Activated CD8-positive, alpha-beta memory T cell treated with anti-CD3 and anti-CD28 coated beads, Interleukin-2, amount 50 U/mL, for 48 hours (primary cell): ENCODE data around the gene ANAPC7.
"Not testable (repeated sequence)": the region's sequence is repeated elsewhere in the genome, so short reads cannot be mapped to it uniquely, and the experiment has no call there.

ENCODE experiments used
- DNase-seq: peaks from one replicate; pipeline ENCODE4 v3.0.0-alpha.2; 2020

Gene ANAPC7

DNA sequence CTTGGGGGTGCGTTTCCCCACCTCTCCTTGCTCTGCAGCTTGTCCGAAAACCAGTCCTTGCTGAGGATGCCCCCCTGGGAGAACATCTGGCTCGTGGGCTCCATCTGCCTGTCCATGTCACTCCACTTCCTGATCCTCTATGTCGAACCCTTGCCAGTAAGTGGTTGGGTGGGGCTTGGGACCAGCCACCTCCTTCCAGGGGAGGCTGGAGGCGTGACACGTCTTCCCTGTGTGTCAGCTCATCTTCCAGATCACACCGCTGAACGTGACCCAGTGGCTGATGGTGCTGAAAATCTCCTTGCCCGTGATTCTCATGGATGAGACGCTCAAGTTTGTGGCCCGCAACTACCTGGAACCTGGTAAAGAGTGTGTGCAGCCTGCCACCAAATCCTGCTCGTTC lies 57.5 kb downstream of the ANAPC7 start:
- DNase-seq, result peak; percentile 45

DNA sequence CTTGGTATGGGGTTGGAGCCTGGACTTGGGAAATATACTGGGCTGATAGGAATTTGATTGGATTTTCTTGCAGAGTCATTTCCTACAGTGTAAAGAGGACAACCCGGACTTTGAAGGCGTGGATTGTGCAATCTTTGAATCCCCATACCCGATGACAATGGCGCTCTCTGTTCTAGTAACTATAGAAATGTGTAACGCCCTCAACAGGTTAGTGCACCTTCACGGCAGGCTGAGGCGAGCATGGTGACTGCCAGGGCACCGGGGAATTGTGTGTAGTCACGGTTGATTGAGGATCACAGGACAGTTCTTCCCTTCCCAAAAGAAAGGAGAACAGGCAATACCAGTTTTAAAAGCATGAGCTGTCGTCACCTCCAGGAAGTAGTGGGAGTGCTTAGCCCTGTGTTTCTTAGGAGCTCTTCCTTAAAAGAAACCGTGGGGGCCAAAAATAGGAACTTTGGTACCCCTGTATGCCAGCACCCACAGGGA lies 58.3 kb downstream of the ANAPC7 start:
- DNase-seq, result peak; percentile 44

DNA sequence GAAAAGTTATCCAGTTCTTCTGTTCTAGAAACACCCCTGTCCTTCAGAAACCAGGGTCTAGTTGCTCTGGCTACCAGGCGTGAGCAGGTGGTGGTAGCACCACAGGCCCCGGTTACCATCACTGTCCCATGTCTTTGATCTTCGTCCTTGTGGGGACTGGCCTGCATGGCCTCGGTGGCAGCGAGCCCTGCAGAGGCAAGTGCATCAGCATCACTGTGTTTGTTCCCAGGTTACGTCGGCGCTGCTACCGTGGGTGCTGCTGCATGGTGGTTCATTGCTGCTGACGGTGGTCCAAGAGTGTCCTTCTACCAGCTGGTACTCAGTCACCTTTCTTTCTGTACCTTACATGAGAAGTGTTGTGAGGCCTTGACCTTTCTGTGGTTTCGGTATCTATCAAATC lies 58.9 kb downstream of the ANAPC7 start:
- DNase-seq, result peak; percentile 43

DNA sequence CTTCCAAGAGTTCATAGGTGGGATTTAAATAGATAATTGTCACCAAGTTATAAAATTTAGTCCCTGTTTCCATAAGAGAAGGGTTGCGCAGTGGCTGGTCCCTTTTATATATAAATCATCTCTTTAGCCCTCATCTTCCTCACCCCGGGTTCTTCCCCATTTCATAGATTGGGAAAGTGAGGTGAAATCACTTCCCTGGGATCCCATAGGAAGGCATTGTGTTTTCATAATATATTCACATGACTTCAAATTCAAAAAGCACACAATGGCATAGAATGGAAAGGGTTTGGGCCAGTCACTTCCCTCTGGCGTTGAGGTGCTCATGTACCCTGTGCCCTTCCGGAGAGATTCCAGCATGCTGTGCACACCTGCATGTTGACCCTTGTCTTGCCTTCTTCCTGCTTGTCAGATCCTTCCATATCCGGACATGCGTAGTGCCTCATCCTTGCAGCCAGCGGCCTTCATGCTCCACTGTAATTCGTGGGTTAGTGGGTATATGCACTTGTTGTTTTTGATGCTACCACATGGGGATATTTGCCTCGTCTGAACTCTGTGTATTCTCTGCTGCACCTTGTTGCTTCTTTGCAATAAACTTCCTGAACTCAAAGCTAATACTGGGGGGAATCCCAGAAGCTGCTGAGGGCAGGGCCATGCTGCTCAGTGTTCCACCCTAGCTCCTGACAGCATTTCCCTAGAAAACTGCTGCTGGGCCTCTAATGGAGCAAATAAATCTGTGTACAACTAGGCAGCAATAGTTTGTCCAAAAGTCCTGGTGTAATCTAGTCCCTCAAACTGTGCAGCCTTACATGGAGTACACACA lies 59.6 kb downstream of the ANAPC7 start:
- DNase-seq, result peak; percentile 35

DNA sequence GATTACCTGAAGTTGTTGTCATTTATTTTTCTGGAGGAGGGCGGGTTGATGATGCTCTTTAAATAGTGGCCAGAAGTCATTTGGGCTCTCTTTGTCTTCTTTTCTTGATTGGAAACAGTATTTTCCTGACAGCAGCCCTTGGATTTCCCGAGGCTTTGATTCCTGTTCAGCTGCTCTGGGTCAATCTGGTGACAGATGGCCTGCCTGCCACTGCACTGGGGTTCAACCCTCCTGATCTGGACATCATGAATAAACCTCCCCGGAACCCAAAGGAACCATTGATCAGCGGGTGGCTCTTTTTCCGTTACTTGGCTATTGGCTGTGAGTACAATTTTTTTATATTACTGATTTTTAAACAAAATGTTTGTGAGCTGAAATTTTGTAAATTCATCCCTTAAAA lies 60.4 kb downstream of the ANAPC7 start:
- peak; percentile 15 for DNase-seq

DNA sequence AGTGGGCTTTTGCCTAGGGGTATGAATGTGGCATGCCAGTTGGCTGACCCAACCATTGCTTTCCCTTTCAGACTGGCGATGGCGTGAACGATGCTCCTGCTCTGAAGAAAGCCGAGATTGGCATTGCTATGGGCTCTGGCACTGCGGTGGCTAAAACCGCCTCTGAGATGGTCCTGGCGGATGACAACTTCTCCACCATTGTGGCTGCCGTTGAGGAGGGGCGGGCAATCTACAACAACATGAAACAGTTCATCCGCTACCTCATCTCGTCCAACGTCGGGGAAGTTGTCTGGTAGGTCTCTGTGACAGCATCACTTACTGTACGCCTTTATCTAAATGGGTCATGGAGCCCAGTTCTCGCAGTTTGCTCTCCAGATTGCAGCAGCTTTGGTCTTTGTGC lies 61.4 kb downstream of the ANAPC7 start:
- peak; percentile 45 for DNase-seq

DNA sequence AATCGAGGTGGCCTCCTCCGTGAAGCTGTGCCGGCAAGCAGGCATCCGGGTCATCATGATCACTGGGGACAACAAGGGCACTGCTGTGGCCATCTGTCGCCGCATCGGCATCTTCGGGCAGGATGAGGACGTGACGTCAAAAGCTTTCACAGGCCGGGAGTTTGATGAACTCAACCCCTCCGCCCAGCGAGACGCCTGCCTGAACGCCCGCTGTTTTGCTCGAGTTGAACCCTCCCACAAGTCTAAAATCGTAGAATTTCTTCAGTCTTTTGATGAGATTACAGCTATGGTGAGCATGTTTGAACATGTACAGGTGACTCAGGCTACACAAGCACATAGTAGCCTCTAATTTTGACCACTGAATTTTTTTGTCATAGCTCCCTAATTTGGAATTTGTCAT lies 62.8 kb downstream of the ANAPC7 start:
- DNase-seq, result peak; percentile 36

DNA sequence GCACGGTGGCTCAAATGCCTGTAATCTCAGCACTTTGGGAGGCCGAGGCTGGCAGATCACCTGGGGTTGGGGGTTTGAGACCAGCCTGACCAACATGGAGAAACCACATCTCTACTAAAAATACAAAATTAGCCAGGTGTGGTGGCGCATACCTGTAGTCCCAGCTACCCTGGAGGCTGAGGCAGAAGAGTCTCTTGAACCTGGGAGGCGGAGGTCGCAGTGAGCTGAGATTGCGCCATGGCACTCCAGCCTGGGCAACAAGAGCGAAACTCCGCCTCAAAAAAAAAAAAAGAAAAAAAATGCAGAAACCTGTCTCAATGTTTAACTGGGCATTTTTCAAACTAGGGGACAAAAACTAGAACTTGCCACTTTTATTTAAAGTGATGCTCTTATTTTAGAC lies 63.2 kb downstream of the ANAPC7 start:
- DNase-seq, result not testable (repeated sequence)

DNA sequence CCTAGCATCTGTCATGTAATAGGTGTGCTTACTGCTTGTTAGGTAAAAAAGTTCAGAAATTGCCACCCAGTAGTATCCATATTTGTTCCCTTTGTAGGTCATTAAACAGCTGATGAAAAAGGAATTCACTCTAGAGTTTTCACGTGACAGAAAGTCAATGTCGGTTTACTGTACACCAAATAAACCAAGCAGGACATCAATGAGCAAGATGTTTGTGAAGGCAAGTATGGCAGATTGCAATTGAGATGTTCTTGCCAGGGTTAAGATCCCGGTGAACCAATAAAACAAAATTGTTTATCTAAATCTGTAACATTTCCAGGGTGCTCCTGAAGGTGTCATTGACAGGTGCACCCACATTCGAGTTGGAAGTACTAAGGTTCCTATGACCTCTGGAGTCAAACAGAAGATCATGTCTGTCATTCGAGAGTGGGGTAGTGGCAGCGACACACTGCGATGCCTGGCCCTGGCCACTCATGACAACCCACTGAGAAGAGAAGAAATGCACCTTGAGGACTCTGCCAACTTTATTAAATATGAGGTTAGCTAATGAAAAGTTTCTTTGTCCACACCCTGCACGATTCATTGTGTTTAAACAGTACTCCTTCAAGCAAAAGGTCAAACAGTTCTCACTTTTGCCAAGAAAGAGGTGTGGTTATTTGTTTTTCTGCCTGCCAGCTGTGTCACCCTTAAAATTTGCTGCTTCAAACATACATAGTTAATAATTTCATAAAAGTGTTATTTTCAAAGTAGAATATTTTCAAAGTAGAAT lies 64.1 kb downstream of the ANAPC7 start:
- DNase-seq, result no peak

DNA sequence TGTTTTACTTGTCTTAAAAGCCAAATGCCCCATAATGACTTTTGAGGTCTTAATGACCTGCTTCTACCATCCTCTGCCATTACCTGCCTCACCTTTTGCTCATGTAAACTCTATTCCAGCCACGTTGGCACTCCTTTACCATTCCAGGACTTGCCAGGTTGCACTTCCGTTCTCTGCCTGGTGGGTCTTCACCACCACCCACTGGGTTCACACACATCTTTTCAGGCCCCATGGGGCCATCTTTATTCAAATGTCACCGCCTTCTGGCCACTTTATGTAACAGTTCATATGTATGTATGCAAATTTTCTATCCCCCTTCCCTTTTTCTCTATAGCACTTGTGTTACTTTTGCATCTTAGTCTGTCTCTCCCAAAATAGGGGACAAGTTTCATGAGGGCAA lies 64.8 kb downstream of the ANAPC7 start:
- no peak for DNase-seq

DNA sequence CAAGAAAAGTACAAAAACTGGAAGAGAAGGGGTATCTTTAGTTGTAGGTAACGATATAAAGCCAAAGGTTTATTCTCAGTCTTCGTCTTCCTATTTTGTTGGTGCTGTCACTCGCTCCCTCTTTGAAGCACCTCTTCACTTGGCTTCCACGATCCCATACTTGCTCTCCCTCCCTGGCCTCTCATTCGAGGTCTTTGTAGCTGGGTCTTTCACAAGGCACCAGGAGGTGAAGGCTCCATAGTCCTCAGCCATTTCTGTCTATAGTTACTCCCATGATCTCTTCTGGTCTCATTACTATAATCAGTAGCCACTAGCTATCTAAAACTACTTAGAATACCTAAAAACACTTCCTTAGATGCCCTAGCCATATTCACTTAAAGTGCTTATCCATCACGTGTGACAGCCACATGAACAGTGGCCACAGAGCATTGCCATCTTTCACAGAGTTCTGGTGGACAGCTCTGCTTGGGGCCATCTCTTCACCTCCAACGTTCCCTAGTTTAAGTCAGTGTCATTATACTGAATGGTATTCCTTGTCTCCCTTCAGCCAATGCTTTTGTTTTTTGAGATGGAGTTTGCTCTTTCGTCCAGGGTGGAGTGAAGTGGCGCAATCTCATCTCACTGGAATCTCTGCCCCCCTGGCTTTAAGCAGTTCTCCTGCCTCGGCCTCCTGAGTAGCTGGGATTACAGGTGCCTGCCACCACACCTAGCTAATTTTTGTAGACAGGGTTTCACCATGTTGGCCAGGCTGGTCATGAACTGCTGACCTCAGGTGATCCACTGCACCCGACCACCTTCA lies 65.4 kb downstream of the ANAPC7 start:
- peak; percentile 28 for DNase-seq

DNA sequence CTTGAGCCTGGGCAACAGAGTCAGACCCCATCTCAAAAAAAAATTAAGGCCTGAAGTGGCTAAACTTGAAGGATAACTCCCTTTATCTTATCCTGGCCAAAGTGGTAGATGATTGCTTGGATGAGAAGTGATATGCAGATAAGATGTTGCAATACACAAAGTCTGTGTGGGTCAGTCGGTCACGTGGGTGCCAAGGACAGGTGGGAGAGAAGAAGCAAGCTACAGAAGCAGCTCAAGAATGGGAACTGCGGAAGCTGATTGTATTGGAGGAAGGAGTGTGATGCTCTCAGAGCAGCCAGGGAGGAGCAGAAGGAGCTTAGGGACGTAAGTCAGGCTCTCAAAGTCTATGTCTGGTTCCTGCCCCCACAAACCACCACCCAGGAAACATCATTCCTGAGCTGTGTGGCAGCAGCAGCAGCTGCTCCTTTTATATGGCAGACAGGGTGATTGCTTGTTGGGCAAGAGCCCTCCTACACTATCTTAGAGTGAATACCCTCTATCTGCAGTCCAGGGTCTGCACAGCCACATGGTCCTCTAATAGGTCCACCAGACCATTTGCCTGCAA lies 67.9 kb downstream of the ANAPC7 start:
- DNase-seq, result no peak

DNA sequence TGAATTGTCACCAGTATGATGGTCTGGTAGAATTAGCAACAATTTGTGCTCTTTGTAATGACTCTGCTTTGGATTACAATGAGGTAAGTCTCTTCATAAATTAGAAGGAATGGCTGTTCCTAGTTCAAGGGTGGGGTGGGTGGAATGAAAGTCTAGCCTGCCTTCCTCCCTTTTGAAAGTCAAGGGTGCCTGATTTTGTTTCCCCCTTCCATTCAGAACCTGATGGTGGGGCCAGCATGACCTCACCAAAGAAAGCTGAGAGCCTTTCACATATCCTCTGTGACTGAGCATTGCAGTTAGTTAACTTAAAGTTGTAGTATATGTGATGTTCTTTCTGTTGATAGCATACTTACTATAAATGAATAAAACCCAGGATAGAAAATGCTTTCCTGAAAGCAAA lies 70.3 kb downstream of the ANAPC7 start:
- no peak for DNase-seq

DNA sequence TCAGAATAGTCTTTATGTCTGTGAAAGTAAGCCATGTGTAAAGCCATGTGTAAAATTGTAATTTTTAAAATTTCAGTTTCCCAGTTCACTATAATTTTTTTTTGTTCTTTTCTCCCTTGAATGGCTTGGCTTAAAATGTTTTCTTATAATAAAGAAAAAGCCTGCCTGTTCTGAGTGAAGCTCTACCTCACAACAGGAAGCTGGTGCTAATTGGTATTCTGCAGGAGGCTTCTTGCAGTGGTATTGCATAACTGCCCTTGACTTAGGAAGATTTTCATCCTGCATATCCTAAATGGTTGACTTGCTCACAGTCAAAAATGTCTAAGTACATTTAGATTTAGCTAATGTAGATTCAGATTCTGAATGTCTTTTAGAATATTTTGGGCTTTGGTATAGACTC lies 73.0 kb downstream of the ANAPC7 start:
- DNase-seq, result no peak

DNA sequence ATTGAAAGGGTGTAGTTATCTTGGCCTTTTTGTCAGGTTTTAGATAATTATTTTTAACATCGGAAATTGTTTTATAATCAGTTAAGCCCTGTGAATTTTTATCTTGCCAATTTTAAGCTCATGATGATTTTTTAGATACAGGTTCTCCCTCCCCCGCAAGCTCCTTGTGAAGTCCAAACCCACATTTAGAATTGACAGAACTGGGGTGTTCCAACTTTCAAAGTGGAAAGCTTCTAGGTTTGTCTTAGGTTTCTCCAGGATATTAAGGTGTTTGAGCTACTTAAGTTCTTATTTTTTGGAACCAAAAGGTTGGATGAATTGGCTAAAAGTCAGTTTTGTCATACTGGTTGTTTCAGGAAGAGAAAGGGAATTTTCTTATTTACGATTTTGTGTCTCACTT lies 73.4 kb downstream of the ANAPC7 start:
- DNase-seq, result no peak

DNA sequence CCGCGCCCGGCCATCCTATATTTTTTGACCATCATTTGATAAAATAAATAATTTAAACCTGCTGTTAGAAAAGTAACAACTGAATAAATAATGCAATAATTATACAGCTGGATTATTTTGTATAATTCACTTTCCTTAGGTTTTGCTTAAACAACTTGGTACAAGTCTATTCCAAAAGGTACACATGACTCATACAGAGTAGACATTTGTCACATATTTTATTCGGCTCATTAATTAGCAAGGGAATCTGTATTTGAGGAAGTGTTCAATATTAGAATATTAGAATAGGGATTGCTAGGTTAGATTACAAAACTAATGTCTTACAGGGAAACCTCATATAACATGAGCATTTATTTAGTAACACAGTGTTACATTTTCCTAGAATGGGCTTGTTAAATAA lies 73.8 kb downstream of the ANAPC7 start:
- no peak for DNase-seq
